ENCODE results near the gene MBLAC1.

DNA sequence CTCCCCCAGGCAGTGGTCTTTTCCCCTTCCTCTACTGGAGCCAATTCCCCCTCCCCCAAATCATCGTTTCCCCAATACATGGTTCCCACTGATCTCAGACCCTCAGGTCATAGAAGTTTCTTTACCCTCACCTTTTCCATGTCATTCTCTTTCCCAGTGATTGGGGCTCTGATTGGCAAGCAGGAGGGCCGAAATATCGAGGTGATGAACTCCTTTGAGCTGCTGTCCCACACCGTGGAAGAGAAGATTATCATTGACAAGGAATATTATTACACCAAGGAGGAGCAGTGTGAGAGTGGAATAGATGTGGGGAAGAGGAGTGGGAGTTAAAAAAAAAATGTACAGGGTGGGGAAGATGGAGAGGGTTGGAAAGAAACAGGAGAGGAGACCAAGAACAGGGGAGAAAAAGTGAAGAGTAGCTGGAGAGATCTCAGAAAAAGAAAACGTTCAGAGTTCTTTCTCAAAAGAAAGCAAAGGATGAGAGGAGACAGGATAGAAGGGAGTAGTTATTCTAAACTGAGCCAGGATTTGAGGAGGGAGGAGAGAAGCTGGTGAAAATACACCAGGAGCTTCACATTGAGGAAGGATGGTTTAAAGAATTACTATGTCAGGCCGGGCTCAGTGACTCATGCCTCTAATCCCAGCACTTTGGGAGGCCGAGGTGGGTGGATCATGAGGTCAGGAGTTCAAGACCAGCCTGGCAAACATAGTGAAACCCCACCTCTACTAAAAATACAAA lies 37.1 kb upstream of the MBLAC1 start:
- TF ChIP-seq EZH2 (IDR thresholded peaks at IDR 0.05; ENCODE audit: borderline replicate concordance, insufficient read depth, low read length, poor library complexity, severe bottlenecking): no peak
- TF ChIP-seq CTCF (IDR thresholded peaks at IDR 0.05; ENCODE audit: poor library complexity, severe bottlenecking): no peak
- no peak for TF ChIP-seq POLR2AphosphoS5 (IDR thresholded peaks at IDR 0.05)
- TF ChIP-seq, protein P1, sequence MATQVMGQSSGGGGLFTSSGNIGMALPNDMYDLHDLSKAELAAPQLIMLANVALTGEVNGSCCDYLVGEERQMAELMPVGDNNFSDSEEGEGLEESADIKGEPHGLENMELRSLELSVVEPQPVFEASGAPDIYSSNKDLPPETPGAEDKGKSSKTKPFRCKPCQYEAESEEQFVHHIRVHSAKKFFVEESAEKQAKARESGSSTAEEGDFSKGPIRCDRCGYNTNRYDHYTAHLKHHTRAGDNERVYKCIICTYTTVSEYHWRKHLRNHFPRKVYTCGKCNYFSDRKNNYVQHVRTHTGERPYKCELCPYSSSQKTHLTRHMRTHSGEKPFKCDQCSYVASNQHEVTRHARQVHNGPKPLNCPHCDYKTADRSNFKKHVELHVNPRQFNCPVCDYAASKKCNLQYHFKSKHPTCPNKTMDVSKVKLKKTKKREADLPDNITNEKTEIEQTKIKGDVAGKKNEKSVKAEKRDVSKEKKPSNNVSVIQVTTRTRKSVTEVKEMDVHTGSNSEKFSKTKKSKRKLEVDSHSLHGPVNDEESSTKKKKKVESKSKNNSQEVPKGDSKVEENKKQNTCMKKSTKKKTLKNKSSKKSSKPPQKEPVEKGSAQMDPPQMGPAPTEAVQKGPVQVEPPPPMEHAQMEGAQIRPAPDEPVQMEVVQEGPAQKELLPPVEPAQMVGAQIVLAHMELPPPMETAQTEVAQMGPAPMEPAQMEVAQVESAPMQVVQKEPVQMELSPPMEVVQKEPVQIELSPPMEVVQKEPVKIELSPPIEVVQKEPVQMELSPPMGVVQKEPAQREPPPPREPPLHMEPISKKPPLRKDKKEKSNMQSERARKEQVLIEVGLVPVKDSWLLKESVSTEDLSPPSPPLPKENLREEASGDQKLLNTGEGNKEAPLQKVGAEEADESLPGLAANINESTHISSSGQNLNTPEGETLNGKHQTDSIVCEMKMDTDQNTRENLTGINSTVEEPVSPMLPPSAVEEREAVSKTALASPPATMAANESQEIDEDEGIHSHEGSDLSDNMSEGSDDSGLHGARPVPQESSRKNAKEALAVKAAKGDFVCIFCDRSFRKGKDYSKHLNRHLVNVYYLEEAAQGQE (IDR thresholded peaks at IDR 0.05; ENCODE audit: borderline replicate concordance): no peak
- no peak for TF ChIP-seq EP300 (conservative IDR thresholded peaks at IDR 0.05; ENCODE audit: poor library complexity, severe bottlenecking)

Data from neural cell (in vitro differentiated cells).